Nephron progenitor cell (in vitro differentiated cells): ENCODE measurements around the gene DRC7.

Experiments used
- DNase-seq: peaks from one replicate; pipeline ENCODE4 v3.0.0; 2021
- H3K27ac Mint-ChIP-seq: 2 replicates; pipeline ENCODE4 v1.8.0; 2021; ENCODE audit warnings: mild to moderate bottlenecking, moderate library complexity, mixed read lengths
- H3K27me3 Mint-ChIP-seq: 2 replicates; pipeline ENCODE4 v1.8.0; 2021; ENCODE audit warnings: mild to moderate bottlenecking, low read depth, mixed read lengths; ENCODE audit not compliant: poor library complexity
- H3K36me3 Mint-ChIP-seq: 2 replicates; pipeline ENCODE4 v1.8.0; 2021; ENCODE audit warnings: low read depth, mixed read lengths
- H3K4me1 Mint-ChIP-seq: 2 replicates; pipeline ENCODE4 v1.8.0; 2021; ENCODE audit warnings: mixed read lengths
- H3K4me3 Mint-ChIP-seq: 2 replicates; pipeline ENCODE4 v1.8.0; 2021; ENCODE audit warnings: mild to moderate bottlenecking, moderate library complexity, mixed read lengths
- H3K9me3 Mint-ChIP-seq: 2 replicates; pipeline ENCODE4 v1.8.0; 2021; ENCODE audit warnings: mild to moderate bottlenecking, moderate library complexity, mixed read lengths
- CTCF ChIP-seq: fragments of 200-600 bp; sonication (generic); IDR thresholded peaks from 2 replicates; pipeline ENCODE4 v1.5.0; 2021; ENCODE audit warnings: antibody characterized with exemption

Gene DRC7

GRCh38 chr16:57658130-57658877, 36.3 kb upstream of the DRC7 start:
- H3K36me3 Mint-ChIP-seq: no peaks in the 10 kb centered on the region
- H3K27me3 Mint-ChIP-seq: peaks cover 6% of the 10 kb centered on the region
- no peaks in the 10 kb centered on the region for H3K9me3 Mint-ChIP-seq
- no peak overlapping the region for H3K4me3 Mint-ChIP-seq
- DNase-seq: no peak
- peaks cover 13% of the 10 kb centered on the region for H3K4me1 Mint-ChIP-seq
- no peak for TF ChIP-seq CTCF
- H3K27ac Mint-ChIP-seq: peak overlapping the region; percentile 12

- Mint-ChIP-seq H3K27me3 (peaks cover 6% of the 10 kb centered on the region), H3K9me3 (no peaks in the 10 kb centered on the region), H3K36me3 (no peaks in the 10 kb centered on the region), H3K4me1 (peaks cover 6% of the 10 kb centered on the region), H3K27ac (no peak overlapping the region), H3K4me3 (no peak overlapping the region)
- TF ChIP-seq CTCF: no peak
- no peak for DNase-seq
These were observed 35.5 kb upstream of the DRC7 start for GRCh38 chr16:57658878-57659674.

- Mint-ChIP-seq H3K27ac (no peak overlapping the region), H3K9me3 (no peaks in the 10 kb centered on the region), H3K27me3 (peaks cover 6% of the 10 kb centered on the region), H3K4me1 (peaks cover 16% of the 10 kb centered on the region), H3K4me3 (no peak overlapping the region), H3K36me3 (no peaks in the 10 kb centered on the region)
- no peak for TF ChIP-seq CTCF
- DNase-seq: no peak
These were observed 33.7 kb upstream of the DRC7 start for GRCh38 chr16:57660715-57661463.

- TF ChIP-seq CTCF: no peak
- H3K27me3 Mint-ChIP-seq: peaks cover 6% of the 10 kb centered on the region
- H3K9me3 Mint-ChIP-seq: no peaks in the 10 kb centered on the region
- peaks cover 16% of the 10 kb centered on the region for H3K4me1 Mint-ChIP-seq
- DNase-seq: no peak
- H3K36me3 Mint-ChIP-seq: no peaks in the 10 kb centered on the region
- H3K4me3 Mint-ChIP-seq: no peak overlapping the region
- peak overlapping the region; percentile 78 for H3K27ac Mint-ChIP-seq
These were observed 33.1 kb upstream of the DRC7 start for GRCh38 chr16:57661510-57661909.

- Mint-ChIP-seq H3K36me3 (no peaks in the 10 kb centered on the region), H3K4me1 (peaks cover 16% of the 10 kb centered on the region), H3K27me3 (peaks cover 6% of the 10 kb centered on the region), H3K4me3 (no peak overlapping the region), H3K27ac (peak overlapping the region; percentile 78), H3K9me3 (no peaks in the 10 kb centered on the region)
- DNase-seq: no peak
- TF ChIP-seq CTCF: no peak
These were observed 32.4 kb upstream of the DRC7 start for GRCh38 chr16:57661936-57662906.
